Activated CD4-positive, alpha-beta T cell treated with anti-CD3 and anti-CD28 coated beads for 24 hours (primary cell): ENCODE measurements around the gene SENP7.
"Not testable (repeated sequence)": the region's sequence is repeated elsewhere in the genome, so short reads cannot be mapped to it uniquely, and the experiment has no call there.

ENCODE experiments used
- DNase-seq, 2 donors: peaks; one replicate each; pipeline ENCODE4 v3.0.0-alpha.2; 2020; ENCODE audit warnings: low read depth in 2 of 2

Gene SENP7, protein sequence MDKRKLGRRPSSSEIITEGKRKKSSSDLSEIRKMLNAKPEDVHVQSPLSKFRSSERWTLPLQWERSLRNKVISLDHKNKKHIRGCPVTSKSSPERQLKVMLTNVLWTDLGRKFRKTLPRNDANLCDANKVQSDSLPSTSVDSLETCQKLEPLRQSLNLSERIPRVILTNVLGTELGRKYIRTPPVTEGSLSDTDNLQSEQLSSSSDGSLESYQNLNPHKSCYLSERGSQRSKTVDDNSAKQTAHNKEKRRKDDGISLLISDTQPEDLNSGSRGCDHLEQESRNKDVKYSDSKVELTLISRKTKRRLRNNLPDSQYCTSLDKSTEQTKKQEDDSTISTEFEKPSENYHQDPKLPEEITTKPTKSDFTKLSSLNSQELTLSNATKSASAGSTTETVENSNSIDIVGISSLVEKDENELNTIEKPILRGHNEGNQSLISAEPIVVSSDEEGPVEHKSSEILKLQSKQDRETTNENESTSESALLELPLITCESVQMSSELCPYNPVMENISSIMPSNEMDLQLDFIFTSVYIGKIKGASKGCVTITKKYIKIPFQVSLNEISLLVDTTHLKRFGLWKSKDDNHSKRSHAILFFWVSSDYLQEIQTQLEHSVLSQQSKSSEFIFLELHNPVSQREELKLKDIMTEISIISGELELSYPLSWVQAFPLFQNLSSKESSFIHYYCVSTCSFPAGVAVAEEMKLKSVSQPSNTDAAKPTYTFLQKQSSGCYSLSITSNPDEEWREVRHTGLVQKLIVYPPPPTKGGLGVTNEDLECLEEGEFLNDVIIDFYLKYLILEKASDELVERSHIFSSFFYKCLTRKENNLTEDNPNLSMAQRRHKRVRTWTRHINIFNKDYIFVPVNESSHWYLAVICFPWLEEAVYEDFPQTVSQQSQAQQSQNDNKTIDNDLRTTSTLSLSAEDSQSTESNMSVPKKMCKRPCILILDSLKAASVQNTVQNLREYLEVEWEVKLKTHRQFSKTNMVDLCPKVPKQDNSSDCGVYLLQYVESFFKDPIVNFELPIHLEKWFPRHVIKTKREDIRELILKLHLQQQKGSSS

DNA sequence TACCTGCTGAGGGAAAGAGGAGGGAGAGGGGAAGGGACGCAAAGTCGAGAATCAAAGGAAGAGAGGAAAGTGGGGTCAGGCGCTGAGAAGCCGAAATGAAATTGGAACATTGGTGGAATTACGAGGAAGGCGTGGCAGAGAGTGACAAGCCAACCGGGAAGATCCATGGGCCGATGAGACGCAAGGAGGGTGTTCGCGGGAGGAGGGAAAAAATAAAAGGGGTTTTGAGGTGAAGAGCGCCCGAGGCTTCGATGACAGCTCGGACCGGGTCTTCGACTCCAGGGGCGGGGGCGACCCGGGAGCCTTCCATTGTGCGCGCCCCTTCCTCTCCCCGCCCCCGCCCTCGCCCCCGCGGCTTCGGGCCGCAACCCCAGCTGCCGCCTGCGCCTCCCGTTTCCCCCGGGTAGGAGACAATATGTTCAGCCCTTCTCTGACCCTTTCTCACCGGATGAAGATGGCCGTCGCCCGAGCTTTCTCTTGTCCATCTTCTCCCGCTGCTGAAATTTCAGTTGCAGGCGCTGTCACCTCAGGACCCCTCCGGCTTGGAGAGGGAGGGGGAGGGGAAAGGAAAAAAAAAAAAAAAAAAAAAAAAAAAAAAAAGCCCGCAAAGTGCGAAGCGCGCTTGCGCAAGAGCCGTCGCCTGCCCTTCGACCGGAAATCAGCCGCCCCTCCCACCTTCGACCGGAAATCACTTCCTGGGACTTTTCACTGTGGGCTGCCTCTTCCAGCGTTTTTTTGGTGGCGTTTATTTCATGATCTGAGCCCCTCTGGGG lies at the start of gene SENP7:
Gene SENP7 (minus strand): TSS at position 567 of the 773 bp plus-strand sequence. CDS start 82 bp downstream, at position 485.
- DNase-seq = peak; percentile 63 to 67

DNA sequence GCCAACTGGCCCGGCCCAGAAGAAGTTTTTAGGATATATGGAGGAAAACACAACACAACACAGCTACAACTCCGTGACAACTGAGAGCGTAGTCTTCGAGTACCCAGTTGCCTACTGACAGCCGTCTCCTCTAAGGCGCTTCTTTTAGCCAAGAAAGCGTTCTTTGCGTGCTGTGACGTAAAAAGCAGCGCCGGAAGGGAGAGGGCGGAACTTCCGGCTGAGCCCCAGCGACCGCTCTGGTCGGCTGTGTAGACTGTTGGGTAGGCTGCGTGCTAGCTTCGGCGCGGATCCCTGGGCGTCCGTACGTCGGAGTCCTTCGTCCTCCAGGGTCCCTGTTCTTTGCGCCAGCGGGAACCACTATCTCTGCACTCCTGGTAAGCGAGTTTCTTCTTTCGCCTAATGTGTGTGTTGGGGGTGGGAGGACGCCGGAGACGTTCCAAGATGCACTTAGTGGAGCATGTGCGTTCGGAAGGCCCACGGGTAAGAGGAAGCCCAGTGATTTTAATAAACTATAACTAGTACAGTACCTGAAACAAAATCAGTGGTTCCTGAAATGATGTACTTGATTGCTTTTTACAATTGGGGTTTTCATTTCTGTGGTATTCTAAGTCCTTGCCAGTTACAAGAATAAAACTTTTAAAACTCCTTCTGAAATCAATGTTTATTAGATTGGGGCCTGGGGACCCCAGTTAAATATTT lies 48.8 kb upstream of the SENP7 start, which contains the start of gene TRMT10C:
Gene TRMT10C (plus strand): TSS at position 239 of the 699 bp plus-strand sequence. CDS start 2,914 bp downstream, outside the sequence.
- peak; percentile 82 for DNase-seq

DNA sequence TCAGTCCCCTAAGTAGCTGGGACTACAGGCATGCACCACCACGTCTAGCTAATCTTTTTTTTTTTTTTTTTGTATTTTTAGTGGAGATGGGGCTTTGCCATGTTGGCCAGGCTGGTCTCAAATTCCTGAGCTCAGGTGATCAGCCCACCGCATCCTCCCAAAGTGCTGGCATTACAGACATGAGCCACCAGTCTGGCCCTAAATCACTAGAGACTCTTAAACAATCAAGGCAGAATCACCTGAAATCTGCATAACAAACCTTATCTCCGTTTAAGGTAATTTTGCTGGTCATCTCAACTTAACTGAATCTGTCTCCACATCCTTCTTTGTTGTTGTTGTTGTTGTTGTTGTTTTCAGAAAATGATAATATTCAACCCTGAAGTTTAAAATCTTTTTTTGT lies 43.1 kb upstream of the SENP7 start:
- no peak for DNase-seq

DNA sequence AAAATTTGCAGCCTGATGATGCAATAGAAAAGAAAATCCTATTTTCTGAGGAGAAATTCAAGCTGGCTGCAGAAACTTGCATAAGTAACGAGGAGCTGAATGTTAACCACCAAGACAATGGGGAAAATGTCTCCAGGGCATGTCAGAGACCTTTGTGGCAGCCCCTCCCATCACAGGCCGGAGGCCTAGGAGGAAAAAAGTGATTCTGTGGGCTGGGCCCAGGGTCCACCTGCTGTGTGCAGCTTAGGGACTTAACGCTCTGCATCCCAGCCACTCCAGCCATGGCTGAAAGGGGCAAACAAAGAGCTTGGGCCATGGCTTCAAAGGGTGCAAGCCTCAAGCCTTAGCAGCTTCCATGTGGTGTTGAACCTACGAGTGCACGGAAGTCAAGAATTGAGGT lies 40.4 kb upstream of the SENP7 start:
- not testable (repeated sequence) for DNase-seq

DNA sequence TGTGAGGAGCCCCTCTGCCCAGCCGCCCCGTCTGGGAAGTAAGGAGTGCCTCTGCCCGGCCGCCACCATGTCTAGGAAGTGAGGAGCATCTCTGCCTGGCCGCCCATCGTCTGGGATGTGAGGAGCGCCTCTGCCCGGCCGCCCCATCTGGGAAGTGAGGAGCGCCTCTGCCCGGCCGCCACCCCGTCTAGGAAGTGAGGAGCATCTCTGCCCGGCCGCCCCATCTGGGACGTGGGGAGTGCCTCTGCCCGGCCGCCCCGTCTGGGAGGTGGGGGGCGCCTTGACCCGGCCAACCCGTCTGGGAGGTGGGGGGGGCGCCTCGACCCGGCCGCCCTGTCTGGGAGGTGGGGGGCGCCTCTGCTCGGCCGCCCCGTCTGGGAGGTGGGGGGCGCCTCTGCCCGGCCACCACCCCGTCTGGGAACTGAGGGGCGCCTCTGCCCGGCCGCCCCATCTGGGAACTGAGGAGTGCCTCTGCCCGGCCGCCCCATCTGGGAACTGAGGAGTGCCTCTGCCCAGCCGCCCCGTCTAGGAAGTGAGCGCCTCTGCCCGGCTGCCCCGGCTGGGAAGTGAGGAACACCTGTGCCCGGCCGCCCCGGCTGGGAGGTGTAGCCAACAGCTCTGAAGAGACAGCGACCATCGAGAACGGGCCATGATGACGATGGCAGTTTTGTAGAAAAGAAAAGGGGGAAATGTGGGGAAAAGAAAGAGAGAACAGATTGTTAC lies 38.5 kb upstream of the SENP7 start:
- DNase-seq = not testable (repeated sequence)

DNA sequence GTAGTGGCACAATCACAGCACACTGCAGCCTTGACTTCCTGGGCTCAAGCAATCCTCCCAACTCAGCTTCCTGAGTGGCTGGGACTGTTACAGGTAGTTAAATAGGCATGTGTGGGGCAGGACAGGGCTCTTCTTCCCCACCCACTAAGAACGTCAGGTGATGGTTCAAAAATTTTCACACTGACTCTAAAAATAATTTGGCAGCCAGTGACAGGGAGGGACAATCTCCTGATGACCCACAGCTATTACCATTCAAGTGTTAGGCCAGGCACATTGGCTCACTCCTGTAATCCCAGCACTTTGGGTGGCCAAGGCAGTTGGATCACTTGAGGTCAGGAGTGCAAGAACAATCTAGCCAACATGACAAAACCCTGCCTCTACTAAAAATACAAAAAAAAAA lies 36.5 kb upstream of the SENP7 start:
- no peak for DNase-seq

DNA sequence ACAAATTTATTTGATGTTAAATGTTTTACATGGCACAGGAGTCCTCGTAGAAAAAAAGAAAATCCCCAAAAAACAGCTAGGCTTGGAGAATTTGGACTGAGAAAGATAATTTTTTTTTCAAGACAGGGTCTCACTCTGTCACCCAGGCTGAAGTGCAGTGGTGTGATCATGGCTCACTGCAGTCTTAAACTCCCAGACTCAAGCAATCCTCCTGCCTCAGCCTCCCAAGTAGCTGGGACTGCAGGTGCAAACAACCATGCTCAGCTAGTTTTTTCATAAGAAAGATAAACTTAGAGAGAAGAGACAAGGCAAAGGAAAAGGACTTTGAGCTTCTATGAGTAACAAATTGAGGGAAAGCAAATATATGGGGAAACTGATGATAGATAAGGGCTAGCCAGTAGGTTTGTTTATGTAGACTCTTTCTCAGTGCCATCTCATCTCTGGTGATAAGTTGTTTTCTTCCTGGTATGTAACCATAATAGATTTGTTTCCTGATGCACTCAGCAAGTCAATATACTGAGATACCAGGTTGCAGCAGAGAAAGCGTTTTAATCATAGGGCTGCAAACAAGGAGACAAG lies 35.6 kb upstream of the SENP7 start:
- DNase-seq = no peak

DNA sequence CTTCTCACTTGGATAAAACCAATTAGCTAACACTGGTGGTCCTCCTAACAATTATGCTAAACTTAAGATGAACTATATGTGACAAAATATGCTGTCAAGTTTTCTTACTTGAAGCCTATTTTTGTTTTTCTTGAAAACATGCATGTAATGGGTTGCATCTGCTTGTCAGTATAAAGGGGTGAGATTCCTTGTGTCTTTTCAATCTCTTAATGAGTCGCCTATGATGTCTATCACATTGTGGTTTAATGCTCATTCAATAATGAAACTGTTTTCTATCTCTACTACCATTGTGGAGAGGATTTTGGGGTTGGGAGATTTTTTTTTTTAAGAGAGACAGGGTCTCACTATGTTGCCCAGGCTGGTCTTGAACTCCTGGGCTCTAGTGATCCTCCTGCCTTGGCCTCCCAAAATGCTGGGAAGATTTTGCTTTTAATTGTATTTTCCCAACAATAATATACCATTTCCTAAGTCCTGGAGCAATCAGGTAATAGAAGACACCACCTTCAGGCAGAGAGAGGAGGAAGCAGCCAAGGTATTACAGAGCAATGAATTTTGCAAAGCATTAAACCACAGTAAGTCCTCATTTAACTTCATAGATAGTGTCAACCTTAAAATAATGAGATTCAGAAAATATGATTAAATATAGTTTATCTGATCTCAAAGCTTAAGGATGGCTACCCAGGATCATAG lies 31.3 kb upstream of the SENP7 start:
- DNase-seq = no peak

DNA sequence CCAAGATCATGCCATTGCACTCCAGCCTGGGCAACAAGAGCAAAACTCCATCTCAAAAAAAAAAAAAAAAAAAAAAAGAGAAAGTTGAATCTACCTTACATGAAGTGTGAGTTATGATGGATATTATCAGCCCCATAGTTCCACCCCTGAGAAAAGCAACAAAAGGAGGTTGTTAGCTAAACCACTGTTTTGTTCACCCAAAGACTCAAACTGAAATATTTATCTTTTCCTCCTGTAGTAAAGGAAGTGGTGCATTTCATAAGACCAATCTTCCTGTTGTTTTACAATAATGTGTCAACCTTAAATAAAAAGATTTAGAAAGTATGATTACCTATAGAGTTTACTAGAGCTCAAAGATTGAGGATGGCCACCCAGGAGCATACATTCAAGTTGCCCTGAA lies 29.9 kb upstream of the SENP7 start:
- DNase-seq = no peak

DNA sequence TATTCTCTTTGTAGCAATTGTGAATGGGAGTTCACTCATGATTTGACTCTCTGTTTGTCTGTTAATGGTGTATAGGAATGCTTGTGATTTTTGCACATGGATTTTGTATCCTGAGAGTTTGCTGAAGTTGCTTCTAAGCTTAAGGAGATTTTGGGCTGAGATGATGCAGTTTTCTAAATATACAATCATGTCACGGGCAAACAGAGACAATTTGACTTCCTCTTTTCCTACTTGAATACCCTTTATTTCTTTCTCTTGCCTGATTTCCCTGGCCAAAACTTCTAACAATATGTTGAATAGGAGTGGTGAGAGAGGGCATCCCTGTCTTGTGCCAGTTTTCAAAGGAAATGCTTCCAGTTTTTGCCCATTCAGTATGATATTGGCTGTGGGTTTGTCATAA lies 23.9 kb upstream of the SENP7 start:
- DNase-seq = not testable (repeated sequence)

DNA sequence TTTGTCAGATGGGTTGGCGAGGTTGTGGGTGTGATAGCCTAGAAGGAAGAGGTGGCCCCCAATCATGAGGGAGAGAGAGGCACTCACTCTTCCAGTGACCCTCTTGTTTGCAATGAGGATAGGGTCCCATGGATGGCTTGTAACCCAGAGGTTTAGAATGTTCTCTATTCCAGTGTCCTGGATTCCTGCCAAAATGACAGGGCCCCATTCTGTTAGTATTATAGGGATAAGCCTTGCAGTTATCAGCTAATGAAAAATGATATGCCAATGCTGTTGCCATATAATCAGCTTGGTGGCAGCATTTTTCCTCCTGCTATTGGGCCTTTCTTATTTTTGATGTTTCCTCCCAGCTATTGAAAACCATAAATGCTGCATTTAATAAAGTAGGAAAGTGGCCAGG lies 23.3 kb upstream of the SENP7 start:
- no peak for DNase-seq

DNA sequence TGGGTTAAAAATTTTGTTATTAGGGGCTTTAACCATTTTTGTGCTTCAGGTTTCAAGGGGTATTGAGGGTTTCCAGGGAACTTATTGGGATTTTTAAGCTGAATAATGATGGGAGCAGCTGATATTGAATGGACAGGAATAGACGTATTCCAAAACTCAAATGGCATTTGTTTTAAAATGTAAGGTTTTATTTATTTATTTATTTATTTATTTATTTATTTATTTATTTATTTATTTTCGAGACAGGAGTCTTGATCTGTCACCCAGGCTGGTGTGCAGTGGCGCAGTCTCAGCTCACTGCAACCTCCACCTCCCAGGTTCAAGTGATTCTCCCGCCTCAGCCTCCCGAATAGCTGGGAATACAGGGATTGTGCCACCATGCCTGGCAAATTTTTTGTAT lies 22.2 kb upstream of the SENP7 start:
- no peak for DNase-seq

DNA sequence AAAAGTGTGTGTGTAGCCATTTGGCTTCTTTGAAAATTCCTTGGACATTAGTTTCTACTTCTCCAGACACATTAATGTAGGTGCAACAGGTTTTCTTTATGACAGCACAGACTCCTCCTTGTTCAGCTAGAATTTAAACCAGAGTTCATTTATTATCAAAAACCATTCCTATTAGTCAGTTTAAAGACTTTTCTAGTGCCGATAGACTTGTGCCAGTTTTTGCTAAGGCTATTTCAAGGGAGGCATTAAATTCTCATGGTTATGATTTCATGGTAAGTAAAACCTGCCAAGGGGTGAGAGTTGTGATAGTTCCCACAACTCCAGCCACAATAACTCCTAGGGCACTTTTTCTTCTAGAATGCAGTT lies 20.6 kb upstream of the SENP7 start:
- DNase-seq = no peak

DNA sequence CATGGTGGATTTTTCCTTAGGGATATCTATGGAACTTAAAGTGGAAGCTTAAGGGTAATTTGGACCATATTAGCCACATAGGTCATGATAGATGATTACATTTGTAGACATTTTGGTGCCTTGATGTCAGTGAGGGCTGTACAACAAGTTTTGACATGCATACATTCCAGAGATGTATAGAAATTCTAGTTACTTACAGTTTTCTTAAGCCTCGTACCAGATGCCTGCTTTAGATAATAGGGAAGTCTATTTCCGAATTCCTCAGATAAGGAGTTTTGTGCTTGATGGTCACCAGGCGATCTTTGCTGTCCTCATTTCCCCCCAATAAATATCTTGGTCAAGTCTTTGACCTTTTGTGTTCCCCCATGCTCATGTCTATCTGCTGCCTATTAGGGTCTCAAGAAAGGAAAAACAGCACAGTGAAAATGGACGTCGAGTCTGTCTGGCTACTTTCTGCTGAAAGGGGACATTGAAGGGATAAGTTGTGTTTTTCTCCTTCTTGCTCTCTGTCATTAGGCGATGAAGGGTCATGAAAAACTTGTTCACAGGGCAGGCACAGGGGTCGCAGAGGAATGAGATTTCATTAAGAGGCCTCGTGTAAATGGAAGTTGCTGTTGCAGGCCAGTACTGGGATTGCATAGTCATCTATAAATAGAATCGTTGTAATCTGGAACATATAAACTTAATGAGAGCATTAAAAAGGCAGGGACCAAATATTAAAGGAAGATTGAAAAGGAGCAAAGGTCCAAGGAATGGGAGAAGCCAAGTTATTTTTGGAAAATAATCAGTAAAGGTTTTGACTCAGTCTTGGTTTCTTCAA lies 20.0 kb upstream of the SENP7 start:
- no peak for DNase-seq

DNA sequence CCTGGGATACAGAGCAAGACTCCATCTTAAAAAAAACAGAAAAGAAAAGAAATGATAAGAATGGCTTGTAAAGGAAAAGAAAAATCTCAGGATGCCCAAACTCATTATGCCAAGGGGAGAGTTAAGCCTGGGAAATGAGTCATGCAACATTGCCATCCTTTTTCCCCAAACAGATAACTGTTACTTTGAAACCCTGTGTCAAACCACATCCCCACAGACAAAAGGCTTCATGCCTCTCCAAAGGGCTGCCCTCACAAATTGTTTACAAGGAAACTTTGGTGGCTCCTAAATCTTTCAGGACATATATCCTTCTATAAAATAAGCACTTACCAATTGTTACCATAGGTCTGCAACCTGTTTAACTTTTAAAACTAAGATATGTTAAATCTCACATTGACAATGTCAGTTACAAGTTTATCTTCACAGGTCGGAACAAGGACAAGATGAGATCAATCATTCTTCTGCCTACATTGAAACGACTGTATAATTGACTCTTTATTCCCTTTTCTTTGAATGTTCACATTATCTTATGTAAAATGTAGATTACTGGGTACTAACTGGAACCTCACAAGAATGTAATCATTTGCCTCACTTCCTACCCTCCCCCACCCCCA lies 18.6 kb upstream of the SENP7 start:
- DNase-seq = no peak

DNA sequence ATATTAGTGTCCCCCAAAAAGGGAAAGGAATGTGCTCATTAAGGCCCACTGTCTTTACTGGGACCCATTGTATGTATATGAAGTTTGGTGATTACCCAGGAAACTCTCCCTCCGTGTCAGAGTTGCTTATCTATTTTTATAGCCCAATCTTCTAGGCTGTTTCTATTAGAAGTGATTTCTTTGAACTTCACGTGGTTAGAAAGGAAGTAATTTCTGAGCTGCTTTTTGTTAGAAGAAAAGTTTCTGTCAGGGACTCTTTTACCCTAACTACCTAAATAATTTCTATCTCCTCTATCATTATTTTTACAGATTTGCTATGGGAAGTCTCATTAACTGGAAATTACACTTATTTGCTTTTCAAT lies 17.7 kb upstream of the SENP7 start:
- DNase-seq = no peak

DNA sequence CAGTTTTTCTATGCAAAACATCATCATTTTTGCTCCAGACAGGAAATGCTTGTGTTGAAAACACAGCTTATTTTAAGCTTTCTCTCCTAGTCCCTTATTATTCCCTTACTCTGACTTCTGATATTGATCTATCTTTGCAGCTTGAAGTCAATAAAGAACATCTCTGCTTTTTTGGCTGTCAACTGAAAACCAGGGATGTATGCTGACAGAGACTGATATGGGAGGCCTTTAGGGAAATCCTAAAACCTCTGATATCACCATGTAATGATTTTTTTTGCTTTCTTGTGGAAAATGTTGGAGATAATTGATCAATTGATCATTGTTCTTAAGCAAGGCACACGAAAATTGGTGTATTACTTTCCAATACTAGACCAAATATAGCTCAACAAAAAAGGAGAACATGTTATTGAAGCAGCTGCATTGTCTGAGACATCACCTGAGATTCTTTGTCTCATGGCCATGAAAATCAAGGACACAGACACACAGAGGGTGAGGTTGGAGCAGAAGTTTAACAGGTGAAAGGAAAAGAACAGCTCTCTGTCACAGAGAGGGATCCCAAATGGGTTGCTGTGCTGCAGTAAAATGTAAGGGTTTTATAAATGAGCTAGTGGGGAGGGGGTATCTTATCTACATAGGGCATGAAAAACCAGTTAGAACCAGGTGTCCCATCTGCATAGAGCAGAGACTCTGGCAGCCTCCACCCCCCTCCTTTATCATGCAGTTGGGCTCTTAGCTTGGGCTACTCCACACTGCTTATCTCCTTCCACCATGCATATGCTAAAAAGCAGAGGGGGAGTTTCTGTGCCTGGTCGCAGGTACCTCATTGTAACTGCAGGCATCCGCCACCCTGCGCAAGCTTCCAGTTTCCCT lies 17.0 kb upstream of the SENP7 start:
- no peak for DNase-seq
